Measurements from ENCODE around the gene DBNDD2.

The DBNDD2 gene

DNA sequence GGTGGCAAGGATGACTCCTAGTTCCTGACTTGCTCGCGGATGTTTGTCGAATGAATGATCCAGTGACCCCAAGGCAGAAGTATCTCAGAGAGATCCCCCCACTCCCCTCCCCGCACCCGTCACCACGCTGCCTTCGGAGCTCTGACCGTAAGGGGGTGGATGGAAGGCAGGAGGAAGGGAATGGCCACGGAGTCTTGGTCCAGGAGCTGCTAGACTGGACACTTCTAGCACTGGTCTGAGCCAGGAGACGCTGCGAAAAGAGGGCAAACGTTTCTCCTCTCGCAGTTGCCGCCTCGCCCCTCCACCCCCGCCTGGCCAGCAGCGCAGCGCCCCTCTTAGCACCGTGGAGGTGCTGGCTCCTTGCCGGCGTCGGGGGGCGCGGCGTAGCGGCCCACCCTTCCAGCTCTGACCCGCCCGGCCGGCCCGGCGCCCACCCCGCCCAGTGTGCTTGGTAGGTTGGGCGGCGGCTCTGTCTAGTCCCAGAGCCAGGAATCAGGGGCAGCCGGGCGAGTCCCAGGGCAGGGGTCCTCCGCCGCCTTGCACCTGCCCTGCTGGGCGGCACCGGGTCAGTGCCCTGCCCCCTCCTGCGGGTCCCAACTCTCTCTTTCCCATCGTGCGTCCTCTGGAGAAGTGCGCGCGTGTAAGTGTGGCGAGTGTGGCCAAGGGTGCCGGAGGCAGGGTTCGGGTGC, 2.4 kb upstream of the DBNDD2 start:
- TF ChIP-seq, protein P1, sequence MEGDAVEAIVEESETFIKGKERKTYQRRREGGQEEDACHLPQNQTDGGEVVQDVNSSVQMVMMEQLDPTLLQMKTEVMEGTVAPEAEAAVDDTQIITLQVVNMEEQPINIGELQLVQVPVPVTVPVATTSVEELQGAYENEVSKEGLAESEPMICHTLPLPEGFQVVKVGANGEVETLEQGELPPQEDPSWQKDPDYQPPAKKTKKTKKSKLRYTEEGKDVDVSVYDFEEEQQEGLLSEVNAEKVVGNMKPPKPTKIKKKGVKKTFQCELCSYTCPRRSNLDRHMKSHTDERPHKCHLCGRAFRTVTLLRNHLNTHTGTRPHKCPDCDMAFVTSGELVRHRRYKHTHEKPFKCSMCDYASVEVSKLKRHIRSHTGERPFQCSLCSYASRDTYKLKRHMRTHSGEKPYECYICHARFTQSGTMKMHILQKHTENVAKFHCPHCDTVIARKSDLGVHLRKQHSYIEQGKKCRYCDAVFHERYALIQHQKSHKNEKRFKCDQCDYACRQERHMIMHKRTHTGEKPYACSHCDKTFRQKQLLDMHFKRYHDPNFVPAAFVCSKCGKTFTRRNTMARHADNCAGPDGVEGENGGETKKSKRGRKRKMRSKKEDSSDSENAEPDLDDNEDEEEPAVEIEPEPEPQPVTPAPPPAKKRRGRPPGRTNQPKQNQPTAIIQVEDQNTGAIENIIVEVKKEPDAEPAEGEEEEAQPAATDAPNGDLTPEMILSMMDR (IDR thresholded peaks at IDR 0.05; ENCODE audit: low read depth, low read length) = no peak
- peak overlapping the region; percentile 49 for H3K4me3 ChIP-seq (ENCODE audit: low read depth, low read length)
- DNase-seq (ENCODE audit: low read depth, low spot score) = no peak
- in situ Hi-C loops (cut with HindIII; ENCODE audit: low sequenced_read_pairs) = no loop called here

DNA sequence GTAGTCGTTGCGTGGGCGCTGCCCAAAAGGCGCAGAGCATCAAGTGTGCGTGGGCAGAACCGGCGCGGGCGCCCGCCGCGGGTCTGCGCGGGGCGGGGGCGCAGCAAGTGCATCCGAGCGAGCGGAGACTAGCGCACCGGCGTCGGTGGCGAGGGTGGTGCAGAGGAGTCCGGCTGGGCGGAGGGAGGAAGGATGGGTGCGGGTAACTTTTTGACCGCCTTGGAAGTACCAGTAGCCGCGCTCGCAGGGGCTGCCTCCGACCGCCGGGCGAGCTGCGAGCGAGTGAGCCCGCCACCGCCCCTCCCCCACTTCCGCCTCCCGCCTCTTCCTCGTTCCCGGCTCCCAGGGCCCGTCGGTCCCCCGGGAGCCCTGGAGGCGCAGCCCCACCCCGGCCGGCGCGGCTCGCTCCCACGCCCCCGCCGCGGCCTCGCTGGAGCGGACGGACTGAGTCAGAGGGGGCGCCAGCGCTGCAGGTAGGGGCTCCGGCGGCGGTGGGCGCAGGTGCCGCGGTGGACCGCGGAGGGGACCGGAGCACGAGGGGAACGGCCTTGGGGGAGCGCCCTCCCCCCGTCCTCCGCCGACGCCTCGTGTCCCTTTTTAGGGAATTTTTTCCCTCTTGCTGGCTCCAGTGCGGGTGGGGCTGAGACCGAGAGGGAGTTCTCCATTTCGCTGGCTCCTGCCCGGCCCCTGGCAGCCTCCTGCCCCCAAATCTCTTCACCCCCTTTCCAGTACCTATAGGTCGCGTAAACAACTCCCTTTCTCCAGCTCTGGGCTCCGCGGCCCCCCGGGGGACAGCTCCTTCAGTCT, 1.6 kb upstream of the DBNDD2 start:
- TF ChIP-seq, protein P1 (IDR thresholded peaks at IDR 0.05; ENCODE audit: low read depth, low read length) = no peak
- peak; percentile 3 for DNase-seq (ENCODE audit: low read depth, low spot score)
- in situ Hi-C loops (cut with HindIII; ENCODE audit: low sequenced_read_pairs) = no loop called here
- H3K4me3 ChIP-seq (ENCODE audit: low read depth, low read length) = peak overlapping the region; percentile 49

DNA sequence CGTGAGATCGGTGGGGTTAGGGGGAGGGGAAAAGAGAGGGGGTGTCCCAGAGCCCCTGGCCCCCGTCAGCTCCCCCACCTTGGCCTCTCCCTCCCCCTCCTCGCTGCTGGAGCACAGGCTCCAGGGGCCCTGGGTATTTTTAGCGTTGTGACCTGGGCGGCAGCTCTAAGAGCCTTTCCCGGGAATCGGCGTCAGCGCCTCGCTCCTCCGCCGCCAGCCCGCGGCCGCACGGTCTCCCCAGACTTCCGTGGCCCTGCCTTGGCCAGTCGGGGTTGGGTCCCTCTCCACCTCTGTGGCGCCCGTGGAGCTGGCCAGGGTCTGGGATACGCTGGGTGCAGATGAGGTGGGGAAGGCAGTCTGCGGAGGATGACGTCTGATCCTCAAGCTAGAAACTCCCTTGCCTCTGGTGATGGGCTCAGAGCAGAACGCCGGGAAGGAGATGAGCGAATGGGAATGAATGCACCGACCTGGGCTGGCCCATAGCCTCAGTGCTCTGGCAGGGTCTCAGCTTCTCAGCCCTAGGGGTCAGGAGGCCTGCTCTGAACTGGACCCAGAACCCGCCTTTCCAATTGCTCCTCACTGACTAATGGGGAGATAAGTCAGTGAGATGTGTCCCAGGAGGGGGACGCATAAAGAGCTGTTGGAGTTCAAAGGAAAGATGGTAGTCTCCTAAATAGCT, 883 bp upstream of the DBNDD2 start:
- peak; percentile 10 for DNase-seq (ENCODE audit: low read depth, low spot score)
- TF ChIP-seq, protein P1 (IDR thresholded peaks at IDR 0.05; ENCODE audit: low read depth, low read length) = no peak
- in situ Hi-C loops (cut with HindIII; ENCODE audit: low sequenced_read_pairs) = no loop called here
- H3K4me3 ChIP-seq (ENCODE audit: low read depth, low read length) = peak overlapping the region; percentile 49

DNA sequence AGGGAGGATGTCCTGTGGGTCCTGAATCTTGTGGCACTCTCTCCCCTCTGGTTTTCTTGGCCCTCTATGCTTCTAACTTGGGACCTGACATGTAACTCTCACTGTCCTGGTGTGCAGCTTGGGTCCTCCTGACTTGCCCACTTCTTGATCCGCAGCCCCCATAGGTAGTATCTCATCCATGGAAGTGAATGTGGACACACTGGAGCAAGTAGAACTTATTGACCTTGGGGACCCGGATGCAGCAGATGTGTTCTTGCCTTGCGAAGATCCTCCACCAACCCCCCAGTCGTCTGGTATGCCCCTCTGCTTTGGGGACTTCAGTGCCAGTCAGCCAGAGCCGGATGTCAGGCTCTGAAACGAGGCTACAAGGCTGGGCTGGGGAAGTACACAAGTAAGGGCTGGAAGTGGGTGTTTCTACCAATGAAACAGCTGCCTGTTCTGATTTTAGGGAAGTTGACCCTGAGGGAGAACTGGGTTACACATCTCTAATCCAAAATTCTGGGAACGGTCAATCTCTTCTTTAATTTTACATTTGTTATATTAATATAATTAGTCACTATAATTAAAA, 641 bp downstream of the DBNDD2 start:
- DNase-seq (ENCODE audit: low read depth, low spot score) = no peak
- in situ Hi-C loops (cut with HindIII; ENCODE audit: low sequenced_read_pairs) = no loop called here
- no peak overlapping the region for H3K4me3 ChIP-seq (ENCODE audit: low read depth, low read length)
- TF ChIP-seq, protein P1 (IDR thresholded peaks at IDR 0.05; ENCODE audit: low read depth, low read length) = no peak

DNA sequence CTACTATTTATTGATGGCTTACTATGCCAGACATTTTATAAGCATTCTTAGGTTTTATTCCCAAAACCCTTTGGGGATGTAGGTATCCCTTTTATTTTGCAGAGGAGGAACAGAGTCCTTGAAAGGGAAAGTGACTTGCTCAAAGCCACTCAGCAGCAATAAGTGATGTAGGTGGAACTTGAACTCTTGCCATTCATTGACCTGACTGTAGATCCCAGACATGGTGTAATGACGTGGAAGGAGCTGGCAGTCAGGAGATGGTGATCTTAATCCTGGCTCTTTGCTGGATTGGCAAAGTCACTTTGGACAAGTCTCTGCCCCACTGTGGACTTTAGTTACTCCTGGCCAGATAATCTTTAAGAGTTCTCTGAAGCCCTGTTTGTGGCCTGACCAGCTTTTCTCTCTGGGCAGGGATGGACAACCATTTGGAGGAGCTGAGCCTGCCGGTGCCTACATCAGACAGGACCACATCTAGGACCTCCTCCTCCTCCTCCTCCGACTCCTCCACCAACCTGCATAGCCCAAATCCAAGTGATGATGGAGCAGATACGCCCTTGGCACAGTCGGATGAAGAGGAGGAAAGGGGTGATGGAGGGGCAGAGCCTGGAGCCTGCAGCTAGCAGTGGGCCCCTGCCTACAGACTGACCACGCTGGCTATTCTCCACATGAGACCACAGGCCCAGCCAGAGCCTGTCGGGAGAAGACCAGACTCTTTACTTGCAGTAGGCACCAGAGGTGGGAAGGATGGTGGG, 1.6 kb downstream of the DBNDD2 start:
- H3K4me3 ChIP-seq (ENCODE audit: low read depth, low read length) = no peak overlapping the region
- no peak for DNase-seq (ENCODE audit: low read depth, low spot score)
- TF ChIP-seq, protein P1 (IDR thresholded peaks at IDR 0.05; ENCODE audit: low read depth, low read length) = no peak
- in situ Hi-C loops (cut with HindIII; ENCODE audit: low sequenced_read_pairs) = no loop called here

DNA sequence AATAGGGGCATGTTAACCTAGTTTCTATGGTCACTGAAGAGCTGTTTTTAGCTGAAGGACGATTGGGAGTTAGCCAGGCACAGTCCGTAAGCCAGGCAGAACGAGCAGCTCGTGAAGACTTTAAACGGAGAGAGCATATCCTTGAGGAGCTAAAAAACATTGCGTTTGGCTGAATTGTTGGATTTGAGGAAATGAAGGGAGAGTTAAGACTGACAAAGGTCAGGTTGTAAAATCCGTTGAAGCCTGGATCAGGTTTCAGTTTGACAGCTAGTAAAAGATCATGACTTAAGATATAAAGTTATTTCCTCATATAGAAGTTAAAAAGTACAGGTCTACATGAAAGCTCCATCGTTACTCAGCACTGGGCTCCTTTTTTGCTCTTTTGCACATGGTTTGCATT, 2.8 kb downstream of the DBNDD2 start:
- TF ChIP-seq, protein P1 (IDR thresholded peaks at IDR 0.05; ENCODE audit: low read depth, low read length) = no peak
- no peak for DNase-seq (ENCODE audit: low read depth, low spot score)
- in situ Hi-C loops (cut with HindIII; ENCODE audit: low sequenced_read_pairs) = no loop called here
- H3K4me3 ChIP-seq (ENCODE audit: low read depth, low read length) = no peak overlapping the region
